AG20443 (cell line): ENCODE data around the gene RAB11FIP3.

Experiments used
- DNase-seq: peaks from one replicate; pipeline ENCODE4 v3.0.0; 2012; ENCODE audit warnings: low spot score, mixed read lengths

The RAB11FIP3 gene

DNA sequence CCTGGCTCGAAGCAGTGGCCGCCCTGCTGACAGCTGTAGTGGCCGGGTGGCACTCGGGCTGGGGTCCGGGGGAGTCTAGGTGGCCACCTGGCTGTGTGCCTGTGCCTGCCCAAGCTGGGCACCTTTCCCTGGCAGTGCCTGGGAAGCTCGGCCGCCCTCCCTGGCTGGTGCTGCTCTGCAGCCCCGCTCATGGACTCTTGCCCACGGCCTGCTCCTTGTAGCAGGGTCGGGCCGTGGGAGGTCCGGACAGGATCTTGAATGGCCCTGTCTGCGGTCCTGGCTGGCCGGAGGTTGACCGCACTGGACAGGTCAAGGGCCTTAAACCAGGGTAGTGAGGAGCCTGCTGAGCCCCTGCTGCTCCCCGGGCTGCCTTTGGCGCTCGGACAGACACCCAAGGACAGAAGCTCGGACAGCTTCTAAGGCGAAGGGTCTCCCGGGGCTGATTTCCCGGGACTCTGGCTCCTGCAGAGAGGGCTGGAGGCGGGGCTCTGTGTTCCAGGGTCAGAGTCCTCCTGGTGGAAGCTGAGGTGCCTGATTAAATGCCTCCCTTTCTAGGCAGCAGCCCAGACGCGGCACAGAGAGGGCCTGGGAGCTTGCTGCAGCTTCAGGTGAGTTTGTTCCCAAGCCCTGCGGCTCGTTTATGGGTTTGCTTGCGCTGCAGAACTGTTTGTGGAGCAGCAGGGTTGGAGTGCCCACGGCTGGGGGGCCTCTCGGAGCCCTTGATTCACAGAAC is 108.1 kb downstream of the RAB11FIP3 start:
- no peak for DNase-seq

DNA sequence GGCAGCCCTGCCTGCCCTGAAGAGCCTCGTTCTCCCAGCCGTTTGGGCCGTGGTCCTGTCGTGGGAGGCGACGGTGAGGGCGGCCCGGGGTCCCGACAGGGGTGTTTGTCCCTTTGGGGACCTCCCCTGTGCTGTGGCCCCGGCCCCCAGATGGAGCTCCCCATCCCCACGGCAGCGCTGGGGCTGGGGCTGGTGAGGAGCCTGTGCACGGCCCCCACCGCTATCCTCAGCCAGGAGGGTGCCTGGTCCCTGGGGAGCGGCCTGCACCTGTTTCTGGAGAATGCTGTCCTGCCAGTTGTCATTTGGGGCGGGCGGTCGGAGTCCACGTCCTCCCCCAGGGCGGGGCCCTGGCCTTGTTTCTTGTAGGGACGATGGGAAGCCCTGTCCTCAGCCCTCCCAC is 108.7 kb downstream of the RAB11FIP3 start:
- no peak for DNase-seq

DNA sequence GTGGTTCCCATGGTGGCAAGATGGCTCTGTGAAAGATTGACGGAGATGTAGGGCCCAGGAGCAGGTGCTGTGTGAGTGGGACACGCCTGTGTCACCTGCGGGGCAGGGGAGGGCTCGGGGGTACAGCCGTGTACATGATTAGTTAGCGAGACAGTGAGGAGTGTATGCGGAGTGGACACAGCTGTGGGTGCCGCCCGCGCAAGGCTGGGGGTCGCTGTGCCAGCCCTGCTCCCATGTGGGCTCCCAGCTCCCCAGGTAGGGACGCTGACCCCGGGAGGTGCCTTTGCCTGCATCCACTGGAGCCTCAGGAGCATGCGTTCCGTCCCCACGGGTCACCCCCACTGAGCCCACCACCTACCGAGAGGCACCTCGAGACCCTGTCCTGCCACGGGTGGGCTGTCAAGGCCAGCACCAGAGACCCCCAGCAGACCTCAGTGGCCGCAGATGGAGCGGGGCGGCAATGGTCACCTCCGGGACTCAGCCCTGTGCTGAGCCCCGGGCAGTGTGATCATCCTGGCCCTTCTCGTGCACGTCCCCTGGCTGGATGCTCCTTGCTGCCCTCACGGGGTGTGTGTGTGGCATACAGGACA is 109.5 kb downstream of the RAB11FIP3 start:
- DNase-seq, result no peak

DNA sequence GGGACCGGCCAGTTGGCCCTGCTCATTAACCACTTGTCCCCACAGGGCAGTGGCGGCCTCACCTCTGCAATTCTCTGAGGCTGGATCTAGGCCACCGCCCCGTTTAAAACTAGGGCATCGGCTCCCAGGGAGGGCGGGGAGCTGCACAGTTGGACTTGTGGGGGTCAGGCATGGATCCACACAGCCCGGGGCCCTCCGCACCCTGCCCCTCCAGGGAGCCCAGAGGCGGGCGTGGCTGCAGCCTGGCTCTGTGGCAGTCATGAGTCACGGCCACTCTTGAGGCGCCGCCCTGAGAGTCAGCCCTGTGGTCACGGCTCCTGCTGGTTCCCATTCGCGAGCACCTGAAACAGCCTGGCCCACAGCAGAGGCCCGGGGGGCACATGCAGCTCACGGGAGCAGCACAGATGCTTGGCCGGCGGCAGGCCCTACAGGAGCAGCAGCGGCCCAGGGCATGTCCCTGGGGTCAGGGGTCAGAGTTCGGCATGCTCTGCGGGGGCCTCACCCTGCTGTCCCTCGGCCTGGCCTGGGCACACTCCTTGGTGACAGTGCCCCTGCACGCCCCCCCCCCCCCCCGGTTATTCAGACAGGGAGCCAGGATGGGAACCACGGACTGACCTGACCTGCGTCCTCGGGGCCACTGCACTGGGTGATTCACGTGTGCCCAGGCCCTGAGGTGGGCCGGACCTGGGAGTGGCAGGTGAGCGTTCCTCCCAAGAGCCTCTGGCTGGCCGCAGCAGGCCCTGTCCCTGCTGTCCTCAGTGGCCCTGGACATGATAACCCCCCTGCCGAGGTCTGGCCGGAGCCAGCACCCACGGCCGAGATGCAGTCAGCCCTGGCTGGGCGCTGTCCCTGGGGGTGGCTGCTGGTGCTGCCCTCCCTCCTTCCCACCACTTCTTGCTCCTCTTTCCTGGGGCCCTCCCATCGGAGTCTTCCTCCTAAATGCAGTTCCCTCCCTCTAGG is 110.3 kb downstream of the RAB11FIP3 start:
- DNase-seq, result peak; percentile 95

DNA sequence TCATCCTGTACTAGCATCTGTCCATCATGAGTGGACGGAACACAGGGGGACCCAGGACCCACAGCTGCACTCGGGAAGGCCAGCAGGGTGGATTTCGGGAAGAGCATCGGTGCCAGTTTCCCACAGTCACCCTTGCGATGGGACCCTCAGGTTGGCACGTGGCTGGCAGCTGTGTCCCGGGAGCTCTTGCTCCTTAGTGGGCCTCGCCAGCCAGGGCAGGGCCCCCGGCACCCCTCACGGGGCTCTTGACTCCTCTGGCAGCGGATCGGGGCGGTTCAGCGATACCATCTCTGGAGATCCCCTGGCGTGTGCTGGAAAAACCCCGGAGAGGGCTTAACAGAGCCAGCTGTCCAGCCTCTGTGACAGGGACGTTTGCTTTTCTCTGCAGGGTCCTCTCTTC is 111.3 kb downstream of the RAB11FIP3 start:
- DNase-seq, result no peak

DNA sequence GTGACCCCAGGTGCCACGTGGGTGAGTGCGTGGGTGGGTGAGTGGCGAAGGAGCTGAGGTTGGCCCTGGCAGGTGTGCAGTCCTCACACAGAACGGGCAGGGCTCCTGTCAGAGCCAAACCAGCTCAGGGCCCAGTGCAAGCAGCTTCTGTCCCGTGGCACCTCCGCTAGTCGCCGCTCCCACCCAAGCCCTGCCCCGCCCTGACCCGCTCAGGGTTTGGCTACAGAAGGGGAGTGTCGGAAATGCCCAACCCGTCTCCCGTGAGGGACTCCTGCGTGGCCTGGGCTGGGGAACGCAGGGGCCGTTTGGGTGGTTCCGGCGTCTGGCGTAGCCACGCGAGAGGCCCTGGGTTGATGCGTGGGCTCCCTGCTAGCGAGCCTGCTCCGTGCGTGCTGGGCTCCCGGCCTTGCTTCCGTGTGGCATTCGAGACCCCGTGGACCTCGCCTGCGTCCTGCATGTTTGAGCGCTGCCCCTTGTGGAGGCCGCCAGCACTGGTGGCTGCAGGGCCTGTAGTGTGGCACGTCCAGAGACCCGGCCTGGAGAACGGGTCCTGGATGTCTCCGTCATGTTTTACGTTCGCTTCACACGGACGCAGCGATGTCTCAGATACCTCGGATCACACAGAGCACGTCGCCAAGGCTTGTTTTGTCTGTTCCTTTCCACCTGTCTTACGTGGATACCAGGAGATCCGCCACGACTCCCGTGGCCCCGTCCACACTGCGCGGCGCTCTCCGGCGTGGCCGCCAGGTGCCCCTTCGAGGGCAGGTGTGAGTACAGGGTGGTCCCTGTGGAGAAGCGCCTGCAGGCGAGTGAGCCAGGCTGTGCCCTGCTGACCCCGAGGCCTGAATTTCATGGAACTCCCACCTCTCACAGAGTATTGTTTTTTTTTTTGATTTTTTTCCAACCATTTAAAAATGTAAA is 112.2 kb downstream of the RAB11FIP3 start:
- DNase-seq, result no peak

DNA sequence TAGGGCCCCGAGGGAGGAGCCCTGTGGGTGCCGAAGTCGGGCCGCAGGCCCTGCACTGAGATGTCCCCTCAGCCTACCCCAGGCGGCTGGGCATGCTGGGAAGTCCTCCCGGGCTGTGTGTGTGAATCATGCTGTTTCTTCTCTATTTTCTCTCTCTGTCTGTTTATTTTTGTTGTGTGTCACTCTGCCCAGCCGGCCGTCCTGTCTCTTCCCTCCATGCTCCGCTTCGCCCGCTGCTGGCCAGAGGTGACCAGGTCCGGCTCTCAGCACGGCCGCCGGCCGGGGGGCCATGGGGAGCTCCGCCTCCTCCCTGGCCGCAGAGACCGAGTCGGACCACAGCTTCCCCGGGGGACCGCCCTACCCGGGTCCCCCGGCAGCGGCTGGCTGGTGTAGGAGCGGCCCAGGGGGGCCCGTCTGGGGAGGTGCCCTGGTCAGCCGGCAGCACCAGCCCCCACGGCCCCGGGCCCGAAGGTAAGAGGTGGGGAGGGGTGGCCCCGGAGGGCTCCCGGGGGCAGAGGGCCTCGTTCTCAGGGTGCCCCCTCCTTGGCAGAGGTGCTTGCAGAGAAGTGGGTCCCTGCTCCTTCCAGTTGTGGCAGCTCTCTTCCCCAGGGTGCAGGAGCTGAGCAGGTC is 114.6 kb downstream of the RAB11FIP3 start:
- no peak for DNase-seq

DNA sequence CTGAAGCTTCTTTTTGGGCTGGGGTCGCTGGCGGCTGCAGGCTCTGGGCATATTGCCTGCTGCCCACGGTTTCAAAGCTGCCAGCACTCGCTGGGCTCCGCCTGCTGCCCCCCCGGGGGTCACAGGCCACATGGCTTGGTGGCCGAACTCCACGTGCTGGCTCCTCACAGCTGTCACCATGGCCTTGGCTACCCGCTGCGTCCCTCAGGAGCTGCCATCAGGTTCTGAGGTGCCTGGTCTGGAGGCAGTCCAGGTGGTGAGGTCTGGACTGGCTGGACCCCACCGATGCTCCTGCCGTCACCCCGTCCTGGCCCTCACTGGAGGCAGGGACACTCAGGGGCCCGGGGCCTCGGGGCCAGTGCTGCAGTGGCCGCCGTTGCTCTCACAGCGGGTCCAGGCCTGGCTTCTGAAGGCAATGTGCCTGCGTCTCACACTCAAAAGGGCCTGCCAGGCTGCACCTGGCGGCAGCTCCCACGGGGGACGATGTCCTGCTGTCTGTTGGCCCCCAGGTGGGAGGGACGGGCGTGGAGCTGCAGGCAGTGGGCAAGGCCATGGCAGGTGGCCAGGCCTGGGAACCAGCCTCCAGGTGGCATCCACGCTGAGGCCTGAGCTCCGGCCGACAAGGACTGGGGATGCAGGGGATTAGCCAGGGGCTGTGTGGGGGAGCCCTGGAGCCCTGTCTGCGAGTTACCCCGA is 115.3 kb downstream of the RAB11FIP3 start:
- no peak for DNase-seq

DNA sequence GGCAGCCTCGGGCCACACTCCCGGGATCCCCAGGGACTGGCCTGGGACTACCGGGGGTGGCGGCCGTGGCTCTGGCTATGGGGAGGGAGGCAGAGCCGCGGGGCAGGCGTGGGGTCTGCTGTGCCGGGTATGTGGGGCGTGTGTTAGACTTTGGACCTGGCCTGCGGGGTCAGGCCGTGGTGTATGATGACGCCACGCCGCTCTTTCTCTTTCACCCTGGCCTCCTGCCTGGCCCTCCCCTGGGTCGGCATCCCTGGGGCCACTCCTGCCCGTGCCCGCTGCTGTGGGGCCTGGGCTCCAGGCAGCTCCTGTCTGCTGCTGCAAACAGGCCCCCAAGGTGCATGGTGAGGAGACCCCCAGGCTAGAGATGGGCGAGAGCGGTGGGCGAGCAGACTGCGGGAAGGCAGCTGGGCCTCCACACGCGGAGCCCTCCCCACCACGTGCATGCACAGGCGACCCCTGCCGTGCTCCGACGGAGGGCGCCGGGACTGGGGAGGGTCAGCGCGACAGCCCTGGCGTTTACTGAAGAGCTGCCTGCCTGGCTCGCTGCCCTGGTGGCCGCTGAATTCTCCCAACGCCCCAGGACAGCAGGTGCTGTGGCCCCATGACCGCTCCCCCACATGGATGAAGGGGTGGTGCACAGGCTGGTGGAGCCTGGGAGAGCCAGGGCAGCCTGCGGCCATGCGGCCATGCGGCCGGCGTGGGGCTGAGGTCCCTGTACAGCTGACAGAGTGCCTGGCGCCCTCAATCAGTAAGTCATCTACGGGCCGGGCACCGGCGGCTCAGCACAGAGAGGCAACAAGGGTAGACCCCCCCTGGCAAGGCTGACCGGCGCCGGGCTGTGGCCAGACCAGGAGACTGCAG is 118.1 kb downstream of the RAB11FIP3 start:
- DNase-seq, result no peak

DNA sequence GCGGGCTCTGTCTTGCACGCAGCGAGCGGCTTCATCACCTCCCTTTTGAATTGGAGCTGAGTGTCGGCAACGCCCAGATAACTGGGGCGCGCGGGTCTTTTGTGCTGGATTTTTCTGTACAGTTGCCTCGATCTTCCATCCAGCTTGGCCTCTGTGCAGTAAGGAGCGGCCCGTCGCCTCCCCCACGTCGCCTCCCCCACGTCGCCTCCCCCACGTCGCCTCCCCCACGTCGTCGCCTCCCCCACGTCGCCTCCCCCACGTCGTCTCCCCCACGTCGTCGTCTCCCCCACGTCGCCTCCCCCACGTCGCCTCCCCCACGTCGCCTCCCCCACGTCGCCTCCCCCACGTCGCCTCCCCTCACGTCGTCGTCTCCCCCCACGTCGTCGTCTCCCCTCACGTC is 119.1 kb downstream of the RAB11FIP3 start:
- no peak for DNase-seq

DNA sequence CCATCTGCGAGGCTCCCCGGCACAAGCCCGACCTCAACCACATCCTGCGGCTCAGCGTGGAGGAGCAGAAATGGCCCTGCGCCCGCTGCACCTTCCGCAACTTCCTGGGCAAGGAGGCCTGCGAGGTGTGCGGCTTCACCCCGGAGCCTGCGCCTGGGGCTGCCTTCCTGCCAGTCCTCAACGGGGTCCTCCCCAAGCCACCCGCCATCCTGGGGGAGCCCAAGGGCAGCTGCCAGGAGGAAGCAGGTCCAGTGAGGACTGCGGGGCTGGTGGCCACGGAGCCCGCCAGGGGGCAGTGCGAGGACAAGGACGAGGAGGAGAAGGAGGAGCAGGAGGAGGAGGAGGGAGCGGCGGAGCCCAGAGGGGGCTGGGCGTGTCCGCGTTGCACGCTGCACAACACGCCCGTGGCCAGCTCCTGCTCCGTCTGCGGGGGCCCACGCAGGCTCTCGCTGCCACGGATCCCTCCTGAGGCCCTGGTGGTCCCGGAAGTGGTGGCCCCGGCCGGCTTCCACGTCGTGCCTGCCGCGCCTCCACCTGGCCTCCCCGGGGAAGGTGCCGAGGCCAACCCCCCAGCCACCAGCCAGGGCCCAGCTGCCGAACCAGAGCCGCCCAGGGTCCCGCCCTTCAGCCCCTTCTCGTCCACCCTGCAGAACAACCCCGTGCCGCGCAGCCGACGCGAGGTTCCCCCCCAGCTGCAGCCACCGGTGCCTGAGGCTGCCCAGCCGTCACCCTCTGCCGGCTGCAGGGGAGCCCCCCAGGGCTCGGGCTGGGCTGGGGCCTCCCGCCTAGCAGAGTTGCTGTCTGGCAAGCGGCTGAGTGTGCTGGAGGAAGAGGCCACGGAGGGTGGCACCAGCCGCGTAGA is 121.7 kb downstream of the RAB11FIP3 start:
- peak; percentile 80 for DNase-seq

DNA sequence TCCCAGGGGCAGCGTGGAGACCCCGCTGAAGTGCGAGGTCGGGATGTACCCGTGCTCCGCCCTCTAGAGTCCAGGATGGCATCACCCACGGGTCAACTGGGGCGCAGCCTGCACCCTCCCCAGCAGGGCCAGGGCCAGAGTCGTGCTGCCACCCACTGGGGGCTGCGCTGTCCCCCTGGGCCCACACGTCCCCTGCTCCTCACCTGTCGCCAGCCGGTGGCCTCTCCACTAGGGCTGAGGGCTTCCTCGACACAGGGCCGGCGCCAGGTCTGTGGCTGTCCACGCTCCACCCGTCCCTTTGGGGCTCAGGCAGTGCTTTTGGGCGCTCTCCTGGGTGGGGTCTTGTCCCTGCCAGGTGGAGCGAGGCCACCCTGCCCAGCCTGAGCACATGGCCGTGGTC is 123.1 kb downstream of the RAB11FIP3 start:
- no peak for DNase-seq

DNA sequence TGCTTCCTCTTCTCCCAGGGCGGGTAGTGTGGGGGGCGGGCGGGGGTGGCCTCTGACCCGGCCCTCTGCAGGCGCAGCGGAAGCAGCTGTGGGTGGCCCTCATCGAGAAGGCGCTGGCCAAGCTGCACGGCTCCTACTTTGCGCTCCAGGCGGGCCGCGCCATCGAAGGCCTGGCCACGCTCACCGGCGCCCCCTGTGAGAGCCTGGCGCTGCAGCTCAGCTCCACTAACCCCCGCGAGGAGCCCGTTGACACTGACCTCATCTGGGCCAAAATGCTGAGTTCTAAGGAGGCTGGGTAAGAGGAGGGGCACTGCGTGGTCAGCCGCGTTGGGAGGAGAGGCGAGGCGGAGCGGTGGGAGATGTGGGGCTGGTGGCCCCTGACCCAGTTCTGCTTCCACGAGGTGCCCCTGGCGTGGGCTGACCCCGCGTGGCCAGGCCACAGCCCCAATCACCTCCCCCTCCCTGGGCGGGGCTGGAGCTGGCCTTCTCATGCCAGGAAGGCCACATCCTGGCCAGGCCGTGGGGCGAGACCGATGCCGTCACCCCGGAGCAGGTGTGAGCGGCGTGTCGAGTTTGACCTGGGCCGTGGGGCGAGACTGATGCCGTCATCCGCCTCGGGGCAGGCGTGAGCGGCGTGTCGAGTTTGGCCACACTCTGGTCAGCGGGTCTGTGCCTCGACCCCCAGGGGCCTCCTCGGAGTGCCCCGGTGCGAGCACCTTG is 124.3 kb downstream of the RAB11FIP3 start:
- no peak for DNase-seq

DNA sequence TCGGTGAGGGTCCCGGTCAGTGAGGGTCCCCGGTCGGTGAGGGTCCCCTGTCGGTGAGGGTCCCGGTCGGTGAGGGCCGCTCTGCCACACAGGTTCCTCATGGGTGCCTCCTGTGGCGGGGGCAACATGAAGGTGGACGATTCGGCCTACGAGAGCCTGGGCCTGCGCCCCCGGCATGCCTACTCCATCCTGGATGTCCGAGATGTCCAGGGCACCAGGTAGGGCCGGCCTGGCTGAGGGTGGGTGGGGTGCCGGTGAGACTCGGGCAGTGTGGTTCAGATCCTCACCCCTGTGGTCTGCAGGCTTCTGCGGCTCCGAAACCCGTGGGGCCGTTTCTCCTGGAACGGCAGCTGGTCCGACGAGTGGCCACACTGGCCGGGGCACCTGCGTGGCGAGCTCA is 125.8 kb downstream of the RAB11FIP3 start:
- no peak for DNase-seq

DNA sequence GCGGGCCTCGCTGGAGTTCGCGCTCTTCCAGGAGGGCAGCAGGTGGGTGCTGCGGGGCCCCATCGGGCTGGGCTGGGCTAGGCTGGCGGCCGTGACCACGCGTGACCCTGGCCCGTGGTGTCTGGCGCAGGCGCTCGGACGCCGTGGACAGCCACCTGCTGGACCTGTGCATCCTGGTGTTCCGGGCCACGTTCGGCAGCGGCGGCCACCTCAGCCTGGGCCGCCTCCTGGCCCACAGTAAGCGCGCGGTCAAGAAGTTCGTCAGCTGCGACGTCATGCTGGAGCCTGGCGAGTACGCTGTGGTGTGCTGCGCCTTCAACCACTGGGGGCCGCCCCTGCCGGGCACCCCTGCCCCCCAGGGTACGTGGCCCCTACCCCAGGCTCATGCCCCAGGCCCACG is 126.7 kb downstream of the RAB11FIP3 start:
- DNase-seq, result no peak

DNA sequence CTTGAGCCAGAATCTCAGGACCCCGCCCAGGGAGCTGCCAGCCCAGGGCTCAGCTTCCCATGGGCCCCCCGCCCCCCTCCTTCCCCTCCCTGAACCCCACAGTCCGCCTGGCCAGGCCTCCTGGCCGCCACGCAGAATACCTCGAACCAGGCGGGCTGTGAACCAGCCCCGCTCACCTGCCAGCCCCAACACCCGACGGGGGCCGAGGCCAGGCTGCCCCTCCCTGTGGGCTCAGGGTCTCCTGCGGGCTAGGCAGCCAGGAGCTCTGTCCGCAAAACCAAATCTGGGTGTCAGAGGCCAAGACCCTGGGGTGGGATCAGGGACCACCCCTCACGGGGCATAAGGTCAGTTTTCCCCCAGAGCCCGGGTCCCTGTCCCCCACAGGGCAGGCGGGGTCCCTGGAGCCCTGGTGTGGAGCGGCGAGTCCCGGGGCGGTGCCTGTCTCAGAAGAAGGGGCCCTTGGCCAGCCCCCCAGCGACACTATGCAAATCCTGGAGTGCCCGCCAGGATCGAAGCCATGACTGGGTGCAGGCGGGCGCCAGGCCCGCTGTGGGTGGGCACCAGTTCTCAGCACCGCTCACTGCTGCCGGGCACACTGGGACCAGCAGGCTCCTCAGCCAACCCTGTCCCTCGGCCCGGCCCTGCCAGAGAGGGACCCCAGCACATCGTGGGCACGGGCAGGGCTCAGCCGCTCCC is 128.3 kb downstream of the RAB11FIP3 start:
- no peak for DNase-seq

DNA sequence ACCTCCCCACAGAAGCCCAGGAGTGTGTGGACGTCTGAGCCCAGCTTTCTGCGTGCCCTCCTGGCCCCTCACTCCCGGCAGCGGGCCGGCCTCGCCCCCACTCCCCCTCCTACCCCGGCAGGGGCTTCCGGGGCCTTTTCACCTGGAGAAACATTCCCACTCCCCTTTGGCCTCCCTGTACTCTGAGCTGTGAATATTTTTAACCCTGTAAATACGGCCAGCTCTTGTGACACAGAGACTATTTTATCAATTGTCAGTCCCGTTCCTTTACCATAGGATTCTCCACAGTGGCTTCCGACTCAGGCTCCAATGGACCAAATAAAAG is 128.8 kb downstream of the RAB11FIP3 start:
- DNase-seq, result no peak
